Activated B cell treated with CpG ODN at 0.5 μM for 24 hours (primary cell): ENCODE results near the gene NXF1. TPM values are rescaled to one million over a fixed set of nuclear protein-coding genes. Genes with fewer than 3 reads are reported as not detected.
A peak's percentile ranks its signal among the peaks of the same experiment; 100 is the strongest.

ENCODE experiments used
- ATAC-seq: fragments of 200-7000 bp; cut with Tn5 transposase; one replicate; pipeline ENCODE4 v1.10.0; 2021; ENCODE audit warnings: low read depth, mild to moderate bottlenecking, moderate library complexity
- CTCF ChIA-PET: fragments of 350-600 bp; sonication (Branson Sonifier 250); formaldehyde crosslinking; loops from one replicate; lab custom pipeline; 2021; ENCODE audit warnings: antibody characterized with exemption; lab: Charles Lee
- POLR2A ChIA-PET: fragments of 350-600 bp; sonication (Branson Sonifier 250); formaldehyde crosslinking; loops from one replicate; lab custom pipeline; 2021; ENCODE audit warnings: antibody characterized with exemption; lab: Charles Lee
- DNase-seq: peaks from one replicate; pipeline ENCODE4 v3.0.0; 2022
- H3K27ac Mint-ChIP-seq: one replicate; pipeline ENCODE4 v1.8.0; 2020; ENCODE audit warnings: mixed read lengths
- H3K27me3 Mint-ChIP-seq: one replicate; pipeline ENCODE4 v1.8.0; 2021; ENCODE audit warnings: mixed read lengths
- H3K36me3 Mint-ChIP-seq: one replicate; pipeline ENCODE4 v1.8.0; 2021; ENCODE audit warnings: low read depth, mixed read lengths
- H3K4me1 Mint-ChIP-seq: one replicate; pipeline ENCODE4 v1.8.0; 2021; ENCODE audit warnings: mixed read lengths
- H3K4me3 Mint-ChIP-seq: one replicate; pipeline ENCODE4 v1.8.0; 2020; ENCODE audit warnings: mild to moderate bottlenecking, mixed read lengths
- H3K9me3 Mint-ChIP-seq: one replicate; pipeline ENCODE4 v1.8.0; 2020; ENCODE audit warnings: mixed read lengths
- CTCF ChIP-seq: fragments of 200-600 bp; IDR thresholded peaks from one replicate; pipeline ENCODE4 v1.8.0; 2022; ENCODE audit warnings: antibody characterized with exemption, mild to moderate bottlenecking
- intact Hi-C: fragments of 100-400 bp; cut with micrococcal nuclease; formaldehyde crosslinking; loops from one replicate; pipeline ENCODE4 v1.15.1; 2024
- total RNA-seq: library from RNA; stranded (reverse); gene quantifications from 2 replicates; pipeline ENCODE4 v1.2.3, GENCODE V29; 2022

The NXF1 gene
- total RNA-seq, 1 donor from 2014 or later, result 89.1 TPM

DNA sequence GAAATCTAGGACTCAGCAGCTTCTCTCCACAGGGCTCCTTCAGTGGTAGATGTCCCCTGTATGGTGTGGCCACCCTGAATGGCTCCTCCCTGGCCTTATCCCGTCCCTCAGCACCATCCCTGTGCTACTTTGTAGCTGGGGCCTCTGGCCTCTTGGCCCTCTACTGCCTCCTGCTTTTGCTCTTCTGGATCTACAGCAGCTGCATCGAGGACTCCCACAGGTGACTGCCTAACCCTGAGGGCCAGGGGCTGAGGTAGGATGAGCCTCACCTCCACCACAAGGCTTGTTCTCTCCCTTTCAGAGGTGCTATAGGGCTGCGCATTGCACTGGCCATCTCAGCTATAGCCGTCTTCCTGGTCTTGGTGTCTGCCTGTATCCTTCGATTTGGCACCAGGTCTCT, 16.2 kb downstream of the NXF1 start:
- H3K4me1 Mint-ChIP-seq, result peaks cover 48% of the 10 kb centered on the region

DNA sequence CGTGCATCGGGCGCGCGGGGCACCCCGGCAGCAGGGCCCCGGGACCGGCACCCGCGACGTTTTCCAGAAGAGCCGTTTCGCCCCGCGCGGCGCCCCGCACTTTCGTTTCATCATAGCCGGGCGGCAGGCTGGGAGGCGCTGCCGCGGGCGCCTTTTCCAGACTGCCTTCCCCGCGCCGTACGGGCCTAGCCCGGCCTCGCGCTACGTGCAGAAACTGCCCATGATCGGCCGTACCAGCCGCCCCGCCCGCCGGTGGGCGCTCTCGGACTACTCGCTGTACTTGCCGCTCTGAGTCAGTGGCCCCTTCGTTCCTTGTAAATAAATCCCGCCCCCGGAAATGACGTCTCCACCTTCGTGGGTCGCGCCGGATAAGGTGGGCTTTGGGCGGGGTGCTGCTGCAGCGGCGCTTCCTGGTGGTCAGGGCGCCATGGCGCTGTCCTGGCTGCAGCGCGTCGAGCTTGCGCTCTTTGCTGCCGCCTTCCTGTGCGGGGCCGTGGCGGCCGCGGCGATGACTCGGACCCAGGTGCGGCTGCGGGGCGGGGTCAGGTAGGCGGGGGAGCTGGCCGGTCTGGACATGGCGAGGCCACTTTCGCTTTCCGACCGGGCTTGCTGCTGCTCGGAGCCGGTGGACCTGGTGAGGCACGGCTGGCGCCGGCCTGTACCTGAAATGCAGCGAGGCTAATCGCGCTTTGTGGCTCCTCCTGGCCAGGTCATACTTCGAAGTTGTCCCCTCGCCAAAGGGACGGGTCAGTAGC, 18.1 kb downstream of the NXF1 start, which contains the start of gene TMEM179B:
TSS of gene TMEM179B (plus strand) at position 398 of the 755 bp plus-strand sequence. CDS start at position 428, 30 bp downstream.
- Mint-ChIP-seq H3K4me3 (peak within 1 kb of the TSS; percentile 92), H3K4me1 (peaks cover 42% of the 10 kb centered on the region), H3K27ac (peak within 1 kb of the TSS; percentile 89), H3K9me3 (no peaks in the 10 kb centered on the region), H3K36me3 (peaks cover 49% of the 10 kb centered on the region), H3K27me3 (no peaks in the 10 kb centered on the region)
- intact Hi-C loops, result loop anchor here (1.0 to 2.0 kb wide), 10 partner anchors 16 to 122 kb away; partner anchors contain the start of genes C11orf98, CSKMT, HNRNPUL2 and NXF1
- ATAC-seq (peak; percentile 71), DNase-seq (peak; percentile 87)
- TF ChIP-seq CTCF, result peak; percentile 66
- ChIA-PET POLR2A (interaction anchor here (0.5 to 8.8 kb wide), 44 partner anchors 9 to 1436 kb away, joined by 3 to 308 read pairs (median 6); partner anchors contain the start of genes BSCL2, C11orf98, CSKMT and EEF1G), CTCF (interaction anchor here (0.6 to 4.8 kb wide), 24 partner anchors 8 to 746 kb away, joined by 3 to 66 read pairs (median 7); partner anchors contain the start of genes GANAB, HNRNPUL2, NXF1 and POLR2G)

More for the DNA sequence above, 16.2 kb downstream of the NXF1 start:
- Mint-ChIP-seq H3K4me3 (peak overlapping the region; percentile 92), H3K27ac (peak overlapping the region; percentile 43), H3K9me3 (no peaks in the 10 kb centered on the region), H3K27me3 (no peaks in the 10 kb centered on the region), H3K36me3 (peaks cover 45% of the 10 kb centered on the region)
- no peak for DNase-seq
- ChIA-PET POLR2A (interaction anchor here (1.0 to 8.8 kb wide), 16 partner anchors 12 to 197 kb away, joined by 4 to 308 read pairs (median 6); partner anchors contain the start of genes C11orf98, CSKMT, LBHD1 and NXF1), CTCF (no interaction called here)
- no peak for TF ChIP-seq CTCF
- intact Hi-C loops, result no loop called here
- ATAC-seq, result no peak

- H3K9me3 Mint-ChIP-seq, result no peaks in the 10 kb centered on the region
- ChIA-PET POLR2A (interaction anchor here (0.5 to 8.8 kb wide), 41 partner anchors 9 to 951 kb away, joined by 3 to 308 read pairs (median 6); partner anchors contain the start of genes BSCL2, C11orf98, CSKMT and EEF1G), CTCF (interaction anchor here (0.6 to 4.8 kb wide), 27 partner anchors 9 to 746 kb away, joined by 3 to 66 read pairs (median 5); partner anchors contain the start of genes C11orf98, CSKMT, GANAB and HNRNPUL2)
- peak; percentile 82 for TF ChIP-seq CTCF
- peak overlapping the region; percentile 87 for H3K4me3 Mint-ChIP-seq
- H3K27ac Mint-ChIP-seq, result peak overlapping the region; percentile 88
- intact Hi-C loops, result loop anchor here (1.0 to 2.0 kb wide), 12 partner anchors 15 to 122 kb away; partner anchors contain the start of genes C11orf98, CSKMT, HNRNPUL2 and NXF1
- H3K36me3 Mint-ChIP-seq, result peaks cover 49% of the 10 kb centered on the region
- DNase-seq, result peak; percentile 85
- H3K4me1 Mint-ChIP-seq, result peaks cover 39% of the 10 kb centered on the region
- H3K27me3 Mint-ChIP-seq, result no peaks in the 10 kb centered on the region
- peak; percentile 72 for ATAC-seq
These were observed 18.8 kb downstream of the NXF1 start for GRCh38 chr11:62786318-62787004.

DNA sequence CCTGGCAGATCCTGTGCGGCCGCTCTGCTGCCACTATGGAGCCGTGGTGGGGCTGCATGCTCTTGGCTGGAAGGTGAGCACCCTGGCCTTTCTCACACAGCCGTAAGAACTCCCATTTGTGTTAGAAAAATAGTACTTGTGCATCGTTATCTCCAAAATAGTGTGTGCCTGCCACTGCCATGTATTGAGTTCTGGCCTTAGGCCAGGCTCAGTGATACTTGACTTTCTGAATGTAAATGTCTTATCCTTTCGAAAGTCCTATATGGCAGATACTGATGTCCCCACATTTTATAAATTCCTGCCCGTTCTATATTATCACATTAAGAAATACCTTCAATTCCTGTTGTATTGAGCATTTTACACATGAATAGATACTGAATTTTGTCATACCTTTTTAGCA, 22.5 kb downstream of the NXF1 start:
- H3K4me3 Mint-ChIP-seq, result no peak overlapping the region
- ATAC-seq (no peak), DNase-seq (no peak)
- intact Hi-C loops, result no loop called here
- H3K27ac Mint-ChIP-seq, result no peak overlapping the region
- CTCF ChIA-PET, result no interaction called here
- POLR2A ChIA-PET, result interaction anchor here (0.7 kb wide), 1 partner anchor 192 kb away, joined by 8 read pairs; the partner anchor contains the start of gene TUT1
- no peaks in the 10 kb centered on the region for H3K27me3 Mint-ChIP-seq
- no peak for TF ChIP-seq CTCF
- peaks cover 11% of the 10 kb centered on the region for H3K4me1 Mint-ChIP-seq
- no peaks in the 10 kb centered on the region for H3K9me3 Mint-ChIP-seq
- peaks cover 45% of the 10 kb centered on the region for H3K36me3 Mint-ChIP-seq
